CD4-positive, alpha-beta T cell treated with Interleukin-6 for 4 hours (primary cell): ENCODE data around the gene KCNK13.

Experiments used
- DNase-seq: peaks from one replicate; pipeline ENCODE4 v3.0.0-alpha.2; 2020; ENCODE audit warnings: mixed read lengths

The KCNK13 gene

GRCh38 chr14:90132821-90133570 lies 71.2 kb downstream of the KCNK13 start:
- no peak for DNase-seq

GRCh38 chr14:90136904-90137303 lies 75.1 kb downstream of the KCNK13 start:
- no peak for DNase-seq

- no peak for DNase-seq
Measured at GRCh38 chr14:90137807-90138206, 76.0 kb downstream of the KCNK13 start.

- no peak for DNase-seq
Measured at GRCh38 chr14:90139199-90139598, 77.4 kb downstream of the KCNK13 start.

DNA sequence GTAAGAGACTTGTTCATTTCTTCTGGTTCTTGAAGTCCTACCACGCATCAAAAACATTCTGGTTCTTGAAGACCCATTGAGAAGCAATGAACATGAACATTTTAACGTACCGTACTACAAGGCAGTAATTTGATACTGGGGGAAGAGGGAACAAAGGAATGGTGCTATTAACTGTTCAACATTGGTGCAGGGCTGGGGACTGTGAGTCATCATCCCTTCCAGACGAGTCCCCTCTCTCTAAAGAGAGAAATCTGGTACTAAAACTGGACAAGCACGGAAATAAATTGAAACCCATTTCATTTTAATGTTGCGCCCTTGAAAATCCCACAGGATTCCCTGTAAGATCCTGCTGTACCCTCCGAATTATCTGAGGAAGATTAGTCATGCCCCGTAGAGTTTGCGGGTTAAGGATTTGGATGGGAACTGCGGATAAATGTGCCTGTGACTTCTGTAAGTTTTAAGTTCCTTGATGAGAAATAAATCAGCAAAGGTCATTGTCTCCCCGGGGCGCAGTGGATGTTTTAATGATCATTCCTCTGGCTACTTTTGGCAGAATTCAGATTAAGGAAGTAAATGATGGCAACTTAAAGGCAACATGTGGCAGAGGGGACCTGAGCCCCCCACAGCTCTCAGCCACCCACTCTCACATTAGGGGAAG lies 78.6 kb downstream of the KCNK13 start:
- DNase-seq = no peak

DNA sequence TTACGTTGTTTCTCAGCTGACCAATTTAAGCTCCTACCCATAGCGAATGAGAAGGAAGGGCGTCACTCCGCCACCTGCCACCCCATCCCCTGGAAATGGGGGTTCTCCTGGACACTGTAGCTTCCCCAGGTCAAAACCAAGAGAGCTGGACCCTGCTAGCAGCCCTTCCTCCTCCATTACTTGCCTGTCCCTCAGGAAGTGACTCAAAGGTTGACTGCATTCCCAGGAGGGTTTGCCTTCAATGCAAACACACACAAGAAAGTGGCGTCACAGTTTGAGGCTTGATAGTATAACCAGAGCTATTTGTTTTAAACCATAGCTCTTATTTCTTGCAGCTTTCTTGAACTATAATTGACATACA lies 79.1 kb downstream of the KCNK13 start:
- no peak for DNase-seq

- no peak for DNase-seq
Measured at GRCh38 chr14:90153429-90153828, 91.6 kb downstream of the KCNK13 start.

DNA sequence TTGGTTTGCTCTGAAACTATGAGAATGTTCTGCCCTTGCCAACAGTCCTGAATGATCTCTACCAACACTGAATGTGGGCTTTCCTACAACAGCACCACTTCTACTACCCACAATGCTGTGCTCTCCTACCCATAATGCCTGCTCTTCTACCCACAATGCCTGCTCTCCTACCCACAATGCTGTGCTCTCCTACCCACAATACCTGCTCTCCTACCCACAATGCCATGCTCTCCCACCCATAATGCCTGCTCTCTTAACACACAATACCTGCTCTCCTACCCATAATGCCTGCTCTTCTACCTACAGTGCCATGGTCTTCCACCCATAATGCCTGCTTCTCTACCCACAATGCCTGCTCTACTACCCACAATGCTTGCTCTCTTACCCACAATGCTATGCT lies 92.3 kb downstream of the KCNK13 start:
- DNase-seq = no peak

GRCh38 chr14:90159146-90159545 lies 97.4 kb downstream of the KCNK13 start:
- no peak for DNase-seq

DNA sequence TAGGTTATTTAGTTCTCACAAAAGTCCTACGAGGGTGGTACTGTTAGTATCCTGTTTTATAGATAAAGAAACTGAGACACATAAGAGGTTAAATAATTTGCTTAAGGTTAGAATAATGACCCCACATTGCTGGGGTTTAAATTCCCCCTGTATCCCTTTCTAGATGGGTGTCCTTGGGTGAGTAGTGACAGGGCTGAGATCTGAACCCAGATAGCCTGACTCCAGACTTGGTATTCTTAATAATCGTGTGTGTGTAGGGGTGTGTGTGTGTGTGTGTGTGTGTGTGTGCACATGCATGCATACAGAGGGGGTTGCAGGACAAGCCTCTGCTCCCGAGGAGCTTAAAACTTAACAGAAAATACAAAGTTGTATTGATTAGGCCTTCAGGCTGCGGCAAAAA lies 97.9 kb downstream of the KCNK13 start:
- DNase-seq = no peak

DNA sequence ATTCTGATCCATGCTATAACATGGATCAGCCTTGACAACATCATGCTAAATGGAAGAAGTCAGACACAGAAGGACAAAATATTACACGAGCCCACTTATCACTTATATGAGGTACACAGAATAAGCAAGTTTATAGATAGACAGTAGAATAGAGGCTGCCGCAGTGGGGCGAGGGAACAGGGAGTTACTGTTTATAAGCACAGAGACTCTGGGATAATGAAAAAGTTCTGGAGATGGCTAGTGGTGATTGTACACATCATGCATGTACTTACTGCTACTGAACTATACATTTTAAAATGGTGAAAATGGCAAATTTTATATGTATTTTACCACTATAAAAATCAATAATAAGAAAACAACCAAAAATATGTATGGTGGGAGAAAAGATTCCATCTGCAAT lies 99.3 kb downstream of the KCNK13 start:
- DNase-seq = no peak

DNA sequence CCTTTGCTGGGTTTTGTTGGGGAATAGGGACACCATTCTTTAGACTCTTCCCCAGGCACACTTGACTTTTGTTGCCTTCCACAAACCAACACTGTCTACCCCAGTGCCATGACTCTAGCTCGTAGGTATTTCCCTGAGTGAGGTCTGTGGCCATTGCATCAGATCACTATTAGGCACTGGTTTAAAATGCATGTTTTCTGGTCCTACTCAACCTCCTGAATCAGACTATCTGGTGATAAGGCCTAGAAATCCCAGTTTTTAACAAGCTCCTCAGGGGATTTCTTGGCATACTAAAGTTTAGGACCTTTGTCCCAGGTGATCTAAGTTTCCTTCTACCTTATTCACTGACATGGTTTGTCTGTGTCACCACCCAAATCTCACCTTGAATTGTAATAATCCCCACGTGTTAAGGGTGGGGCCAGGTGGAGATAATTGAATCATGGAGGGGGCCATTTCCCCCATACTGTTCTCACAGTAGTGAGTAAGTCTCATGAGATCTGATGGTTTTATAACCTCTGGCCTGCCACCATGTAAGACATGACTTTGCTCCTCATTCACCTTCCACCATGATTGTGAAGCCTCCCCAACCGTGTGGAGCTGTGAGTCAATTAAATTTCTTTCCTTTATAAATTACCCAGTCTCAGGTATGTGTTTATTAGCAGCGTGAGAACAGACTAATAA lies 106.8 kb downstream of the KCNK13 start:
- no peak for DNase-seq

GRCh38 chr14:90175631-90176030 lies 113.8 kb downstream of the KCNK13 start:
- no peak for DNase-seq

GRCh38 chr14:90177539-90178189 lies 115.9 kb downstream of the KCNK13 start:
- DNase-seq = no peak

- DNase-seq = no peak
Measured at GRCh38 chr14:90179357-90179756, 117.6 kb downstream of the KCNK13 start.

DNA sequence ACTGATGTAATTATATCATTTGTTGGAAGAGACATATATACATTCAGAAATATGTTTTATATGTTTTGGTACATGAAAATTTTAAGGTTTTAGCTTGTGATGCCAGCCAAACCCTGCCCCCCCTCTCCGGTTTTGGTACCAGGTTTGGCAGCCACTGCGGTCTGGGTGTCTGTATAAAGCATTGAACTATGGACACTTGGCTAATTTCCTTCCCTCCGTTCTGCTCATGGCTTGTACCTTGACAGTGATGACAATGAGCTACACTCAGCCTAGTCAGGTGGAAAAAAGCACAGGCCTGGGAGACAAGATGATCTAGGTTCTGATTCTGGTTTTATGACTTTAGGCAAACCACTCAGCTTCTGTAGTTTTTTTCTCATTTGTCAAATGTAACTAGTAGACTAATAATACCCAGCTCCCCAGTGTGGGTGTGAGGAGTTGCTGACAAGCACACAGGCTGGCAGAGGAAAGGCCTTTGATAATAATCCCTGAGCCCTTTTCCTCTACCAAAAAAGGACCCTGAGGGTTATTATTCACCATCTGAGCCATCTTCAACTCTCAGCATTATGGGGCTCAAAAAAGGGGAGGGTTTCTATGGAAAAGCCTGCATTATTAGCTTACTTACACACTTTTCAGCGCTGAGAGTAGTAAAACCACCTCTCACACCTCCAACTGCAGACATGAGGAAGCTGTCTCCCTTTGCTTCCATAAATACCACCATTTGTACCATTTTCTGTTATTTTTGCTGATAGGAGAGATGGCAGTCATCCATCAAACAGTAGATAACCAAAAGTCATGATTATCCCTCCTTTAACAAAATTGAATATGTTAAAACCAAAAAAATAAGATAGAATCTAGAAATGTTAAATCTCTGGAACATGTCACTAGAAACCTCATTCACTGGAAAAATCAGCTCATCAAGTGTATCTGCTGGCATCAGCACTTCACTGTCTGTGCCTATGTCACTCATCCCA lies 118.3 kb downstream of the KCNK13 start:
- no peak for DNase-seq

GRCh38 chr14:90184094-90184493 lies 122.3 kb downstream of the KCNK13 start:
- DNase-seq = no peak

DNA sequence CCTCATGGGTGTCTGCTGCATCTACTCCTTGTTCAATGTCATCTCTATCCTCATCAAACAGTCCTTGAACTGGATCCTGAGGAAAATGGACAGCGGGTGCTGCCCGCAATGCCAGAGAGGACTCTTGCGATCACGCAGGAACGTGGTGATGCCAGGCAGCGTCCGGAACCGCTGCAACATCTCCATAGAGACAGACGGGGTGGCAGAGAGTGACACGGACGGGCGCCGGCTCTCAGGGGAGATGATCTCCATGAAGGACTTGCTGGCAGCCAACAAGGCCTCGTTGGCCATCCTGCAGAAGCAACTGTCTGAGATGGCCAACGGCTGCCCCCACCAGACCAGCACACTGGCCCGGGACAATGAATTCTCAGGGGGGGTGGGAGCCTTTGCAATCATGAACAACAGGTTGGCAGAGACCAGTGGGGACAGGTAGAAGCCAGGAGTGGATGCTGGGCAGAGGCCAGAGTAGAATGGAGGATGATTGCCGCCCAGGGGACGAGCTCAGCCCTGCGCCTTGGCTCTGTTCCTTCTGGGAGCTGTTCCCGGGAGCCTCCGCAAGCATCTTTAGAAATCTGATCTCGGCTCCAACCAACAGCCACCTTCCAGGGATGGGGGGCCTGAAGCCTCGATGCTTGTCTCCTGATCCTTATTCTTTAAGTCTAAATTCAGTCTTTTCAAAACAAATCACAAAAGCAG lies 122.9 kb downstream of the KCNK13 start:
- DNase-seq = no peak

DNA sequence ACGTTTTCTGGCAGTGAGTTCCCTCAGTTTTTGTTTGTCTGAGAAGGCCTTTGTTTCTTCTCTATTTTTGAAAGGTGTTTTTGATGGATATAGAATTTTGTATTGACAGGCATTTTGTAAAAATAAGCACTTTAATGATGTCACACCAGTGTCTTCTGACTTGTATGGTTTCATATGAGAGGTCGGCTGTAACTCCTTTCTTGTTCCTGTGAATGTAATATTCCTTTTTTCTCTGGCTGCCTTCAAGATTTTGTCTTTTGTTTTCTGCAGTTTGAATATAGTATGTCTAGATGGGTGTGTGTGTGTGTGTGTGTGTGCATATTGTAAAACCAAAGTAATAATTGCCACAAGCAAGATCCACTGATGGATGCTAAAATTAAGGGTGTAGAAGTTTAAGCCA lies 126.8 kb downstream of the KCNK13 start:
- no peak for DNase-seq

GRCh38 chr14:90191154-90191553 lies 129.4 kb downstream of the KCNK13 start:
- no peak for DNase-seq

DNA sequence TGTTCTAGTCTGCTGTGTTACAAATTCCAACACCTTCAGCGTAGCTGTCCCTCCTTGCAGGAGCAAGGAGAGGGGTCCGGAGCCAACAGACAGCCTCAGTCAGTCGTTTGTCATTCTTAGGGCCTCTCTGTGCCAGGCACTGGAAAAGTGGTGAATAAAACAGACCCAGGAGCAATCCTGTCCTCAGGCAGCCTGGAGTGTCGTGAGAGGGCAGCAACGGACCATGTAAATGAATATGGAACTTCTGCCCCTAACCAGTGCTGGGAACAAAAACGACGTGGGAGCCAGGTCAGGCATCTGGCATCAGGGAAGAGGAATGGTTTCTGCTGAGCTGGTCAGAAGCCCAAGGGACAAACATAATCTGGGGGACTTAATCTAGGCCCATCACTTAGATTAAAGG lies 129.8 kb downstream of the KCNK13 start:
- DNase-seq = no peak

DNA sequence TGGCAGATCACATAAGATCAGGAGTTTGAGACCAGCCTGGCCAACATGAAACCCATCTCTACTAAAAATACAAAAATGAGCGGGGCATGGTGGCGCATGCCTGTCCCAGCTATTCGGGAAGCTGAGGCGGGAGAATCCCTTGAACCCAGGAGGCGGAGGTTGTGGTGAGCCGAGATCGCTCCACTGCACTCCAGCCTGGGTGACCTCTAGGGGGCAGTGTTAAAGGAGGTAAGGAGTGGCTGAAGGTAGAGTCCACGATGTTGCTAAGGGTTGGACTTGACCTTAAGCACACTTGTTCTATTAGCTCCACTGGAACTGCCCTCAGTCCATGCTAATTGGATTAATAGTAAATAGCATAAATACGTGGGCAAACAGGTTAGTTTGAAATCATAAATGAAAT lies 132.1 kb downstream of the KCNK13 start:
- DNase-seq = peak; percentile 7
